SU-DHL-6 (cell line): ENCODE data around the gene GID4.

ENCODE experiments used
- CTCF ChIP-seq: fragments of 200-600 bp; sonication (generic); IDR thresholded peaks from one replicate; pipeline ENCODE4 v1.5.1; 2017; ENCODE audit warnings: antibody characterized with exemption, mild to moderate bottlenecking, low read length, moderate library complexity; ENCODE audit not compliant: insufficient read depth, poor library complexity, severe bottlenecking
- EZH2phosphoT487 ChIP-seq: fragments of 200-600 bp; sonication (generic), shearing (Covaris generic); conservative IDR thresholded peaks from 2 replicates; pipeline ENCODE4 v1.6.1; 2018; ENCODE audit warnings: mild to moderate bottlenecking, antibody characterized with exemption, low read length, moderate library complexity, mixed read lengths

DNA sequence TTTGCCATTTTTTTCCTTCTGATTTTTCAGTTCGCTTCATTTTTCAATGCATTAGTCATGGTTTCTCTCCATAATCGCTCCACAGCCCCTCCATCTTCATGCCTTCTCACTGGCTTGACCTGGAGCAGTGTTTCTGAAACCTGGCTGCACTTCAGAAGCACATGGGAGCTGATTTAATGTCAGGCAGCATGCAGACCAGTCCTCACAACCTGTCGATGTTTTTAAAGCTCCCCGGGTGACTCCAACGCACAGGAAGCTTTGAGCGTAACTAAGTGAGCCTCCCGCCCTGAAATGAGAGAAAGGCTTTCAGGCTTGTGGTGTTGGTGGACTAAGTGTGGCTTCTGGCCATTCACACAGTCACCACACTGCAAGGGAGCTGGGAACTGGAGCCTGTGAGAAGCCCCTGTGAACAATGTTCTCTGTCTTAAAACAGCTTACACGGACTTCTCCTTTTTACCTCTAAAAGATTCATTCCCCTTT is 31.7 kb downstream of the GID4 start:
- TF ChIP-seq CTCF (no peak), EZH2phosphoT487 (no peak)
